HG03103 (cell line): Measurements from ENCODE around the gene FNIP2.
"Not testable (repeated sequence)": the region's sequence is repeated elsewhere in the genome, so short reads cannot be mapped to it uniquely, and the experiment has no call there.

Experiments used
- ATAC-seq: cut with Tn5 transposase; IDR thresholded peaks from one replicate; pipeline ENCODE4 v1.9.1; 2021; ENCODE audit warnings: low read depth; ENCODE audit not compliant: unreplicated experiment

The FNIP2 gene

DNA sequence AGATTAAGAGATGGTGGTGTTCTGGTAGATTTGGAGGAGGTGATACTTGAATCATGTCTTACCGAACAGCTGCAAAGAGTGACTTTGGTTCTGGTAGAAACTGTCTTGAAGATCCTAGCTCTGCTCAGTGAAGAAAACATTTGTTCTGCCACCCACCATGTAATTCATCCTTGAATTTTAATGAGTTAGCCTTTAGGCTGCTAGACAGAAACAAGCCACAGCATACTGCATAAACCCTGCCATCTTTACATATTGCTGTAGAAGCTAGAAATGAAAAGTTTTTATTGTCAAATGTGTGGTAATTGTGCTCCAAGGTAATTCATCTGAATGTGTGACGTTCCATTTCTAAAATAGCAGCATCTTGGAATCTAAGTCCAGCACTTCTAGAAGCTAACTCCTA lies 173.1 kb downstream of the FNIP2 start:
- ATAC-seq, result no peak

DNA sequence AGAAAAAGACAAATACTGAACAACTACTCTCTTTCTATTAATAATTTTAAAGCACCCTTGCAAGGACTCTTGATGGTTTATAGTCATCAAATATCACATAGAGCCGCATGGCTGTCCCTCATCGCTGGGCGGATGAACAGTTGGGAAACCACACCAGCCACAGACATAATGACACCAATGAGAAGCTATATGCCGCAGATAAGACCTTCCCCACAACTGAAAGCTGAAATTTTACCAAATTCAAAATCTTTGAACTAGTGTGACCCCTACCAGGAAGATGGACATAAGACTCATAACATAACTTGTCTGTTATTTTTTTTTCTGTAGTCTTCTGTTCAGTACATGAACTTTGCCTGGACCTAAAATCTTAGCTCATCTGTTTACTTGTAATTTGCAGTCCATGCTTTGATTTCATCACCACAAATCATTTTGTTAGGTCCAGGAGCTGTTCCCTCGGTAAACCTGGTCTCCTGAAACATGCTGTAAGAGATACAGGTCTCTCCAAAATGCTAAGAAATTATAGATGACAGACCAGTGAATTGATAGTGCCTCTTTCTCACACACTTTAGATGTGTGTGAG lies 176.8 kb downstream of the FNIP2 start:
- no peak for ATAC-seq

DNA sequence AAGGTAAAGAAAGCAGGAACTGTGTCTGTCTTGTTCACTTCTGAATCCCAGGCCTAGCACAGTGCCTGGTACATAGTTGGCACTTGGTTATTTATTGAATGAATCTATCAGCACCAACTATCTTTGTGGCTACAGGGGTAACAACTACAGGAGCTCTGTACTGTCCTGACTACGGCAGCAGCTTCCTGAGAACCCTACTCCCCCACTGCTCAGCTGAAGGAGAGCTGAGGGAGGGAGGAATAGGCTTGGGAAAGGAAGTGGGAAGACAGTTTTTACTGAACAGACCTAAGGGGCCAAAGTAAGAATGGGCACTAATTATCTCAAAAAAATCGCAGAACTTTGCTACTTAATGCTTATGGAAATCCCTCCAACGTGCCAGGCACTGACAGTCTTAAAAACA lies 178.0 kb downstream of the FNIP2 start:
- no peak for ATAC-seq

DNA sequence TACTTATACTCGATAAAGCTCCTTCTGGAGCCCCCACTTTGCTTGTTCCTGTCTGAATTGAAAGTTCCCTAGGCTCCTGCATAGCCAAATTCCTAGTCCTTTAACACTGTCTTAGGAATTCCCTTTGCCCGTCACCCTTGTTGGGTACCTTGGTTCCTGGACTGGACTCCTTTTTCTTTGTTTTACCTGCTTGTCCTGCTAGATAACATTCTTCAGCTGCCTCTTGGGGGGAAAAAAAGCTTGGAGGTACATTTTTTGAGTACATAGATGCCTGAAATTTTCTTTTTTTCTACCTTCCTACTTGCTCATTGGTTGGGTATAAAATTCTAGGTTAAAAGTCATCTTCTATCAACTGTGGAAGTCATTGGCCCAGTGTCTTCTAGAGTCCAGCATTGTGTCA lies 179.2 kb downstream of the FNIP2 start:
- ATAC-seq, result no peak

DNA sequence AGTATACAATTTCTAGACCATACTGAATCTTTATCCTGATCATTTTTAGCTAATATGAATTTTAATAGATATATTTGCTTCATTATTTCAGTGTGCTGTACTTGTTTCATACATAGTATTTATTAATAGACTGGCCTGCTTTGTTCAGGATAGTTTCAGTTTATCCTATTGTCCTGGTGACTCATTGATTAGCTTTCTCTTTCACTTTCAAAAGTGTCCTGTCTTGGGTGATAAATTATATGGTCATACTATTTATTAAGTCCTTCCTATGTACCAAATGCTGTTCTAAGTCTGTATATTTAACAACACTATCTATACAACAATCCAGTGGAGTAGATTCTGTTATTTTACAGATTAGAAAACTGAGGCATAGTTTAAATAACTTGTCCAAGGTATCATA lies 180.3 kb downstream of the FNIP2 start:
- no peak for ATAC-seq

DNA sequence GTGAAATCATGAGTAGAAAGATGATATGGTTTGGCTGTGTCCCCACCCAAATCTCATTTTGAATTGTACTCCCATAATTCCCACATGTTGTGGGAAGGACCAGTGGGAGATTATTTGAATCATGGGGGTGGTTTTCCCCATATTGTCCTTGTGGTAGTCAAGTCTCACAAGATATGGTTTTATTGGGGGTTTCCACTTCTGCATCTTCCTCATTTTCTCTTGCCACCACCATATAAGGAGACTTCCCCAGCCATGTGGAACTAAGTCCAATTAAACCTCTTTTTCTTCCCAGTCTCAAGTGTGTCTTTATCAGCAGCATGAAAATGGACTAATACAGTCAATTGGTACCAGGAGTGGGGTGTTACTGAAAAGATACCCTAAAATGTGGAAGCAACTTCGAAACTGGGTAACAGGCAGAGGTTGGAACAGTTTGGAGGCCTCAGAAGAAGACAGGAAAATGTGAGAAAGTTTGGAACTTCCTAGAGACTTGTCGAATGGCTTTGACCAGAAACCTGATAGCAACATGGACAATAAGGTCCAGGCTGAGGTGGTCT lies 183.5 kb downstream of the FNIP2 start:
- ATAC-seq, result not testable (repeated sequence)

DNA sequence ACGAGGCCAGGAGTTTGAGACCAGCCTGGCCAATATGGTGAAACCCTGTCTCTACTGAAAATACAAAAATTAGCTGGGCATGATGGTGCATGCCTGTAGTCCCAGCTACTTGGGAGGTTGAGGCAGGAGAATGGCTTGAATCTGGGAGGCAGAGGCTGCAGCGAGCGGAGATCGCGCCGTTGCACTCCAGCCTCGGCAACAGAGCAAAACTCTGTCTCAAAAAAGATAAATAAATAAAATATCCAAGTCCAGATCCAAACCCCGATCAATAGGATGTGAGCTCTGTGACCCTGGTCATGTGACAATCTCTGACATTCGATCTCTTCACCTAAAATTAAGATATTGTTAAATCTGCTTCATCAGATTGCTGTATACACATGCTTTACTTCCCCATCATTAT lies 187.5 kb downstream of the FNIP2 start:
- ATAC-seq, result not testable (repeated sequence)

- not testable (repeated sequence) for ATAC-seq
Observed at GRCh38 chr4:158956918-158957317, 188.1 kb downstream of the FNIP2 start.
